Left lung (tissue), 10 donors: ENCODE measurements around the gene ADA. TPM values are rescaled to one million over a fixed set of nuclear protein-coding genes. Genes with fewer than 3 reads are reported as not detected.

Source experiments
- ATAC-seq: fragments of 200-7000 bp; cut with Tn5 transposase; one replicate; pipeline ENCODE4 v1.9.1; 2020; ENCODE audit warnings: moderate library complexity
- DNase-seq, 4 donors: peaks; one replicate each; pipeline ENCODE4 v3.0.0-alpha.2; 2013 to 2020
- H3K27ac ChIP-seq, 2 donors: fragments of 200-600 bp; sonication (generic) in 1 of 2; one replicate each; pipeline versions ENCODE4 v1.5.0 to v1.8.0; 2020 to 2021
- H3K27me3 ChIP-seq, 2 donors: fragments of 200-600 bp; sonication (generic) in 1 of 2; one replicate each; pipeline versions ENCODE4 v1.5.0 to v1.8.0; 2020 to 2021
- H3K36me3 ChIP-seq, 2 donors: fragments of 200-600 bp; sonication (generic) in 1 of 2; one replicate each; pipeline versions ENCODE4 v1.5.0 to v1.8.0; 2020 to 2021
- H3K4me1 ChIP-seq, 2 donors: fragments of 200-600 bp; one replicate each; pipeline ENCODE4 v1.8.0; 2021
- H3K4me3 ChIP-seq, 2 donors: fragments of 200-600 bp; sonication (generic) in 1 of 2; one replicate each; pipeline versions ENCODE4 v1.5.0 to v1.8.0; 2020 to 2021; ENCODE audit warnings: mild to moderate bottlenecking in 1 of 2
- H3K9me3 ChIP-seq, 2 donors: fragments of 200-600 bp; sonication (generic) in 1 of 2; one replicate each; pipeline versions ENCODE4 v1.5.0 to v1.8.0; 2020 to 2021
- CTCF ChIP-seq, 2 donors: fragments of 200-600 bp; sonication (generic) in 1 of 2; IDR thresholded peaks; one replicate each; pipeline versions ENCODE4 v1.5.0 to v1.8.0; 2021; ENCODE audit warnings: antibody characterized with exemption in 2 of 2
- intact Hi-C, 2 donors: fragments of 100-400 bp; cut with DNase I; formaldehyde crosslinking; loops; one replicate each; pipeline versions ENCODE4 v1.11.2 to v1.14.2; 2022
- polyA plus RNA-seq, 6 donors: library from polyadenylated mRNA; unstranded; fragments of 120-200 nt; gene quantifications; one replicate each; pipeline ENCODE4 v1.2.1, GENCODE V29; 2013; ENCODE audit not compliant: insufficient read length in 6 of 6
- total RNA-seq, 2 donors: library from RNA; stranded (reverse); fragmentation: NEBNext Ultra II Directional; extraction: Animal tissue kit (Norgen Biotek cat#: 25700); gene quantifications; one replicate each; pipeline ENCODE4 v1.2.1, GENCODE V29; 2021
- donor health status: DM: no; HTN: yes; CAD: no.
- donor health status: DM: no; HTN: no; CAD: no.

The ADA gene
- total and polyA plus RNA-seq, 8 donors, result 5.4 to 15.5 (median 6.9) TPM

GRCh38 chr20:44596010-44596409, 55.5 kb downstream of the ADA start:
- no peak for ATAC-seq
- Histone ChIP-seq H3K27ac (peak overlapping the region; percentile 19 to 57), H3K9me3 (no peaks in the 10 kb centered on the region), H3K4me3 (no peak overlapping the region), H3K27me3 (no peaks in the 10 kb centered on the region), H3K36me3 (no peaks in the 10 kb centered on the region), H3K4me1 (peaks cover 24 to 61% of the 10 kb centered on the region in 2 donors)
- intact Hi-C loops, result no loop called here
- TF ChIP-seq CTCF (IDR thresholded peaks at IDR 0.05), result no peak
- DNase-seq, result no peak

GRCh38 chr20:44594730-44595129, 56.8 kb downstream of the ADA start:
- Histone ChIP-seq H3K27ac (peak overlapping the region; percentile 16 to 59), H3K9me3 (no peaks in the 10 kb centered on the region), H3K27me3 (no peaks in the 10 kb centered on the region), H3K4me1 (peaks cover 19 to 53% of the 10 kb centered on the region in 2 donors), H3K36me3 (peaks cover 0 to 8% of the 10 kb centered on the region in 2 donors), H3K4me3 (no peak overlapping the region)
- intact Hi-C loops, result no loop called here
- TF ChIP-seq CTCF (IDR thresholded peaks at IDR 0.05), result no peak
- ATAC-seq (peak; percentile 38), DNase-seq (no peak)

GRCh38 chr20:44593751-44594150, 57.7 kb downstream of the ADA start:
- DNase-seq, result no peak
- no peaks in the 10 kb centered on the region for H3K27me3 ChIP-seq
- peak overlapping the region; percentile 16 to 59 for H3K27ac ChIP-seq
- peaks cover 17 to 44% of the 10 kb centered on the region in 2 donors for H3K4me1 ChIP-seq
- ATAC-seq, result no peak
- H3K9me3 ChIP-seq, result no peaks in the 10 kb centered on the region
- peaks cover 0 to 8% of the 10 kb centered on the region in 2 donors for H3K36me3 ChIP-seq
- intact Hi-C loops, result no loop called here
- no peak overlapping the region for H3K4me3 ChIP-seq
- no peak for TF ChIP-seq CTCF (IDR thresholded peaks at IDR 0.05)

GRCh38 chr20:44592366-44592765, 59.1 kb downstream of the ADA start:
- DNase-seq (no peak), ATAC-seq (no peak)
- no peak for TF ChIP-seq CTCF (IDR thresholded peaks at IDR 0.05)
- intact Hi-C loops, result no loop called here
- Histone ChIP-seq H3K27ac (no peak overlapping the region), H3K9me3 (no peaks in the 10 kb centered on the region), H3K27me3 (no peaks in the 10 kb centered on the region), H3K36me3 (peaks cover 0 to 8% of the 10 kb centered on the region in 2 donors), H3K4me3 (no peak overlapping the region), H3K4me1 (peaks cover 8 to 35% of the 10 kb centered on the region in 2 donors)

- no peak for ATAC-seq
- peaks cover 12 to 36% of the 10 kb centered on the region in 2 donors for H3K4me1 ChIP-seq
Measured at GRCh38 chr20:44590980-44591778, 60.3 kb downstream of the ADA start.

More at GRCh38 chr20:44590980-44591778, 60.3 kb downstream of the ADA start:
- no peak for DNase-seq
- intact Hi-C loops, result no loop called here
- Histone ChIP-seq H3K27ac (no peak overlapping the region), H3K27me3 (no peaks in the 10 kb centered on the region), H3K4me3 (no peak overlapping the region), H3K36me3 (peaks cover 0 to 8% of the 10 kb centered on the region in 2 donors), H3K9me3 (no peaks in the 10 kb centered on the region)
- TF ChIP-seq CTCF (IDR thresholded peaks at IDR 0.05), result no peak
